IMR-90 (cell line): ENCODE data around the gene WWC2. TPM values are rescaled to one million over a fixed set of nuclear protein-coding genes. Genes with fewer than 3 reads are reported as not detected.

Experiments used
- ATAC-seq: fragments of 200-7000 bp; cut with Tn5 transposase; 2 replicates; pipeline ENCODE4 v1.9.1; 2020; ENCODE audit warnings: low read depth, mild to moderate bottlenecking, moderate library complexity
- BruUV-seq: library from RNA; stranded (reverse); fragments of 400-500 nt; replicated peaks from 2 replicates; lab custom pipeline; 2021; lab: Mats Ljungman, UMichigan
- CTCF ChIA-PET: fragments of 300-600 bp; formaldehyde crosslinking; extraction: SDS; loops from one replicate; lab custom pipeline; 2021; ENCODE audit warnings: antibody characterized with exemption; lab: Yijun Ruan, JAX
- POLR2A ChIA-PET: fragments of 300-600 bp; sonication (Branson Sonifier 250); formaldehyde crosslinking; loops from one replicate; lab custom pipeline; 2022; ENCODE audit warnings: antibody characterized with exemption; ENCODE audit not compliant: unreplicated experiment; lab: Charles Lee
- DNase-seq: peaks from one replicate; pipeline ENCODE4 v3.0.0; 2013
- H2AFZ ChIP-seq: replicated peaks from 2 replicates; pipeline ENCODE3; 2013; ENCODE audit warnings: low read length, mild to moderate bottlenecking; ENCODE audit not compliant: poor library complexity
- H2AK5ac ChIP-seq: 2 replicates; pipeline ENCODE4 v1.6.1; 2013; ENCODE audit warnings: low read depth, low read length, inconsistent platforms
- H2AK9ac ChIP-seq: replicated peaks from 2 replicates; pipeline ENCODE3; 2013; ENCODE audit warnings: mild to moderate bottlenecking, low read depth, low read length, moderate library complexity; ENCODE audit not compliant: poor library complexity
- H2BK120ac ChIP-seq: 2 replicates; pipeline ENCODE4 v1.6.1; 2013; ENCODE audit warnings: low read depth, low read length, inconsistent platforms
- H2BK15ac ChIP-seq: 3 replicates; pipeline ENCODE4 v1.6.1; 2013; ENCODE audit warnings: low read depth, low read length, inconsistent platforms
- H2BK20ac ChIP-seq: 2 replicates; pipeline ENCODE4 v1.6.1; 2013; ENCODE audit warnings: low read depth, mild to moderate bottlenecking, inconsistent platforms, low read length, moderate library complexity
- H2BK5ac ChIP-seq: 2 replicates; pipeline ENCODE4 v1.6.1; 2013; ENCODE audit warnings: mild to moderate bottlenecking, low read depth, low read length, inconsistent platforms; ENCODE audit not compliant: poor library complexity, severe bottlenecking
- H3K14ac ChIP-seq: replicated peaks from 2 replicates; pipeline ENCODE4 v1.6.1; 2013; ENCODE audit warnings: low read depth, low read length, inconsistent platforms
- H3K18ac ChIP-seq: 2 replicates; pipeline ENCODE4 v1.6.1; 2013; ENCODE audit warnings: low read depth, low read length, control low read depth
- H3K23ac ChIP-seq: 2 replicates; pipeline ENCODE4 v1.6.1; 2013; ENCODE audit warnings: low read depth, low read length, inconsistent platforms
- H3K27ac ChIP-seq: 2 replicates; pipeline ENCODE4 v1.5.1; 2013; ENCODE audit warnings: mild to moderate bottlenecking, control low read depth, low read length; ENCODE audit not compliant: insufficient read depth
- H3K27me3 ChIP-seq: 2 replicates; pipeline ENCODE4 v1.6.1; 2013; ENCODE audit warnings: low read length; ENCODE audit not compliant: control insufficient read depth, insufficient read depth
- H3K36me3 ChIP-seq: 2 replicates; pipeline ENCODE4 v1.6.1; 2013; ENCODE audit warnings: low read length, mixed read lengths; ENCODE audit not compliant: control insufficient read depth, insufficient read depth
- H3K4ac ChIP-seq: 2 replicates; pipeline ENCODE4 v1.6.1; 2013; ENCODE audit warnings: low read depth, low read length, inconsistent platforms
- H3K4me1 ChIP-seq: 2 replicates; pipeline ENCODE4 v1.6.1; 2013; ENCODE audit warnings: low read length, mixed read lengths; ENCODE audit not compliant: control insufficient read depth, insufficient read depth
- H3K4me2 ChIP-seq: 2 replicates; pipeline ENCODE4 v1.6.1; 2013; ENCODE audit warnings: low read depth, mild to moderate bottlenecking, control low read depth, low read length, moderate library complexity
- H3K4me3 ChIP-seq: 2 replicates; pipeline ENCODE4 v1.5.1; 2013; ENCODE audit warnings: low read depth, mild to moderate bottlenecking, control low read depth, low read length, moderate library complexity; ENCODE audit not compliant: insufficient read depth
- H3K56ac ChIP-seq: 2 replicates; pipeline ENCODE4 v1.6.1; 2013; ENCODE audit warnings: low read length, inconsistent platforms; ENCODE audit not compliant: insufficient read depth; ENCODE audit errors: extremely low read depth
- H3K79me1 ChIP-seq, 2 experiments: 2 replicates each; pipeline ENCODE4 v1.6.1; 2013; ENCODE audit warnings: low read length in 2 of 2, inconsistent platforms in 1 of 2, low read depth in 1 of 2
- H3K9ac ChIP-seq: 2 replicates; pipeline ENCODE4 v1.6.1; 2013; ENCODE audit warnings: low read depth, low read length, control low read depth
- H3K9me1 ChIP-seq: 2 replicates; pipeline ENCODE4 v1.6.1; 2013; ENCODE audit warnings: low read length, inconsistent platforms; ENCODE audit not compliant: insufficient read depth
- H3K9me3 ChIP-seq: 2 replicates; pipeline ENCODE4 v1.6.1; 2013; ENCODE audit warnings: low read length; ENCODE audit not compliant: control insufficient read depth, insufficient read depth
- H4K20me1 ChIP-seq: 2 replicates; pipeline ENCODE4 v1.6.1; 2013; ENCODE audit warnings: low read length, inconsistent platforms; ENCODE audit not compliant: insufficient read depth
- H4K5ac ChIP-seq: 2 replicates; pipeline ENCODE4 v1.6.1; 2013; ENCODE audit warnings: mild to moderate bottlenecking, low read depth, low read length, control low read depth
- H4K8ac ChIP-seq, 2 experiments: 2 replicates each; pipeline ENCODE4 v1.6.1; 2013; ENCODE audit warnings: low read depth in 2 of 2, low read length in 2 of 2, control low read depth in 1 of 2, inconsistent platforms in 1 of 2
- H4K91ac ChIP-seq: 2 replicates; pipeline ENCODE4 v1.6.1; 2013; ENCODE audit warnings: low read depth, low read length, inconsistent platforms; ENCODE audit not compliant: insufficient read depth
- MAZ ChIP-seq: IDR thresholded peaks from 2 replicates; pipeline ENCODE4 v1.6.1; 2012; ENCODE audit warnings: low read depth, mild to moderate bottlenecking, low read length, improper control_type of control experiment, moderate library complexity, borderline replicate concordance
- RFX5 ChIP-seq: IDR thresholded peaks from 2 replicates; pipeline ENCODE4 v1.8.0; 2012; ENCODE audit warnings: low read depth, mild to moderate bottlenecking, low read length, moderate library complexity
- WGBS, 2 experiments: methylation state at CpG; one replicate each; pipeline versions ENCODE4 v1.1.5 to v1.1.7; 2013; ENCODE audit warnings: missing lambda C conversion rate in 2 of 2; ENCODE audit not compliant: insufficient read length in 1 of 2; ENCODE audit errors: extremely low coverage in 2 of 2; 5-methylcytosine and 5-hydroxymethylcytosine counted together
- dilution Hi-C: fragments of 300-500 bp; cut with HindIII; formaldehyde crosslinking; loops from one replicate; pipeline ENCODE4 v1.14.3; 2018; ENCODE audit warnings: low sequenced_read_pairs; ENCODE audit not compliant: unreplicated experiment
- in situ Hi-C: fragments of 300-500 bp; cut with MboI; formaldehyde crosslinking; loops from 3 replicates; pipeline ENCODE4 v1.14.3; 2019; ENCODE audit warnings: low sequenced_read_pairs, inconsistent platforms, mixed read lengths
- intact Hi-C: fragments of 100-400 bp; cut with micrococcal nuclease; formaldehyde crosslinking; loops from 2 replicates; pipeline ENCODE4 v1.10.0; 2022
- polyA plus RNA-seq, 3 experiments: library from polyadenylated mRNA; depleted of rRNA; stranded (reverse); fragments of >200 nt; gene quantifications; 2 replicates each; pipeline ENCODE4 v1.2.3, GENCODE V29; 2012; ENCODE audit warnings: low replicate concordance in 1 of 3
- total RNA-seq: library from RNA; depleted of rRNA; stranded (reverse); fragments of >200 nt; gene quantifications from 2 replicates; pipeline ENCODE4 v1.2.3, GENCODE V29; 2012

The WWC2 gene
- total and polyA plus RNA-seq, 2 of the 4 experiments (the other 2 are of a cell fraction), result 26.6 to 27.4 TPM

GRCh38 chr4:183186813-183187212 lies 87.8 kb downstream of the WWC2 start:
- no peak for ATAC-seq
- H4K8ac ChIP-seq, result no peak overlapping the region
- no peaks in the 10 kb centered on the region for H3K27me3 ChIP-seq
- peaks cover 11% of the 10 kb centered on the region for H3K9me1 ChIP-seq
- H2BK120ac ChIP-seq, result no peak overlapping the region
- no peak overlapping the region for H2BK15ac ChIP-seq
- intact Hi-C loops (no loop called here), in situ Hi-C loops (no loop called here), dilution Hi-C loops (no loop called here)
- H2BK5ac ChIP-seq, result no peak overlapping the region
- TF ChIP-seq RFX5 (no peak), MAZ (no peak)
- no peak overlapping the region for H3K14ac ChIP-seq
- H3K36me3 ChIP-seq, result no peaks in the 10 kb centered on the region
- whole genome bisulfite sequencing, 2 experiments, result 100% methylated on average over 1 of the region's 4 CpGs; no CpG with 5 or more reads in 1 of the 2 experiments
- H2AFZ ChIP-seq, result no peak overlapping the region
- BruUV-seq, result no TSS peak
- no peak overlapping the region for H3K18ac ChIP-seq
- no peak overlapping the region for H4K91ac ChIP-seq
- H3K4me2 ChIP-seq, result no peak overlapping the region
- CTCF ChIA-PET, result no interaction called here
- H3K23ac ChIP-seq, result no peak overlapping the region
- POLR2A ChIA-PET, result no interaction called here
- H4K20me1 ChIP-seq, result peaks cover 15% of the 10 kb centered on the region
- no peak overlapping the region for H3K4ac ChIP-seq
- H3K9ac ChIP-seq, result no peak overlapping the region
- DNase-seq, result no peak
- H3K4me1 ChIP-seq, result peaks cover 6% of the 10 kb centered on the region
- H3K9me3 ChIP-seq, result no peaks in the 10 kb centered on the region
- no peak overlapping the region for H2AK9ac ChIP-seq
- H3K79me1 ChIP-seq, result peaks cover 27 to 62% of the 10 kb centered on the region in 2 experiments
- H2AK5ac ChIP-seq, result no peak overlapping the region
- no peak overlapping the region for H3K27ac ChIP-seq
- H3K56ac ChIP-seq, result no peak overlapping the region
- H4K5ac ChIP-seq, result no peak overlapping the region
- no peak overlapping the region for H2BK20ac ChIP-seq
- no peak overlapping the region for H3K4me3 ChIP-seq
